IMR-90 (cell line): ENCODE measurements around the gene ANTXRL. TPM values are rescaled to one million over a fixed set of nuclear protein-coding genes. Genes with fewer than 3 reads are reported as not detected.
"Not testable (repeated sequence)": the region's sequence is repeated elsewhere in the genome, so short reads cannot be mapped to it uniquely, and the experiment has no call there.

Experiments used
- ATAC-seq: fragments of 200-7000 bp; cut with Tn5 transposase; 2 replicates; pipeline ENCODE4 v1.9.1; 2020; ENCODE audit warnings: low read depth, mild to moderate bottlenecking, moderate library complexity
- BruUV-seq: library from RNA; stranded (reverse); fragments of 400-500 nt; replicated peaks from 2 replicates; lab custom pipeline; 2021; lab: Mats Ljungman, UMichigan
- CTCF ChIA-PET: fragments of 300-600 bp; formaldehyde crosslinking; extraction: SDS; loops from one replicate; lab custom pipeline; 2021; ENCODE audit warnings: antibody characterized with exemption; lab: Yijun Ruan, JAX
- POLR2A ChIA-PET: fragments of 300-600 bp; sonication (Branson Sonifier 250); formaldehyde crosslinking; loops from one replicate; lab custom pipeline; 2022; ENCODE audit warnings: antibody characterized with exemption; ENCODE audit not compliant: unreplicated experiment; lab: Charles Lee
- DNase-seq: peaks from one replicate; pipeline ENCODE4 v3.0.0; 2013
- H2AFZ ChIP-seq: replicated peaks from 2 replicates; pipeline ENCODE3; 2013; ENCODE audit warnings: low read length, mild to moderate bottlenecking; ENCODE audit not compliant: poor library complexity
- H2AK5ac ChIP-seq: 2 replicates; pipeline ENCODE4 v1.6.1; 2013; ENCODE audit warnings: low read depth, low read length, inconsistent platforms
- H2AK9ac ChIP-seq: replicated peaks from 2 replicates; pipeline ENCODE3; 2013; ENCODE audit warnings: mild to moderate bottlenecking, low read depth, low read length, moderate library complexity; ENCODE audit not compliant: poor library complexity
- H2BK120ac ChIP-seq: 2 replicates; pipeline ENCODE4 v1.6.1; 2013; ENCODE audit warnings: low read depth, low read length, inconsistent platforms
- H2BK15ac ChIP-seq: 3 replicates; pipeline ENCODE4 v1.6.1; 2013; ENCODE audit warnings: low read depth, low read length, inconsistent platforms
- H2BK20ac ChIP-seq: 2 replicates; pipeline ENCODE4 v1.6.1; 2013; ENCODE audit warnings: low read depth, mild to moderate bottlenecking, inconsistent platforms, low read length, moderate library complexity
- H2BK5ac ChIP-seq: 2 replicates; pipeline ENCODE4 v1.6.1; 2013; ENCODE audit warnings: mild to moderate bottlenecking, low read depth, low read length, inconsistent platforms; ENCODE audit not compliant: poor library complexity, severe bottlenecking
- H3K14ac ChIP-seq: replicated peaks from 2 replicates; pipeline ENCODE4 v1.6.1; 2013; ENCODE audit warnings: low read depth, low read length, inconsistent platforms
- H3K18ac ChIP-seq: 2 replicates; pipeline ENCODE4 v1.6.1; 2013; ENCODE audit warnings: low read depth, low read length, control low read depth
- H3K23ac ChIP-seq: 2 replicates; pipeline ENCODE4 v1.6.1; 2013; ENCODE audit warnings: low read depth, low read length, inconsistent platforms
- H3K27ac ChIP-seq: 2 replicates; pipeline ENCODE4 v1.5.1; 2013; ENCODE audit warnings: mild to moderate bottlenecking, control low read depth, low read length; ENCODE audit not compliant: insufficient read depth
- H3K27me3 ChIP-seq: 2 replicates; pipeline ENCODE4 v1.6.1; 2013; ENCODE audit warnings: low read length; ENCODE audit not compliant: control insufficient read depth, insufficient read depth
- H3K36me3 ChIP-seq: 2 replicates; pipeline ENCODE4 v1.6.1; 2013; ENCODE audit warnings: low read length, mixed read lengths; ENCODE audit not compliant: control insufficient read depth, insufficient read depth
- H3K4ac ChIP-seq: 2 replicates; pipeline ENCODE4 v1.6.1; 2013; ENCODE audit warnings: low read depth, low read length, inconsistent platforms
- H3K4me1 ChIP-seq: 2 replicates; pipeline ENCODE4 v1.6.1; 2013; ENCODE audit warnings: low read length, mixed read lengths; ENCODE audit not compliant: control insufficient read depth, insufficient read depth
- H3K4me2 ChIP-seq: 2 replicates; pipeline ENCODE4 v1.6.1; 2013; ENCODE audit warnings: low read depth, mild to moderate bottlenecking, control low read depth, low read length, moderate library complexity
- H3K4me3 ChIP-seq: 2 replicates; pipeline ENCODE4 v1.5.1; 2013; ENCODE audit warnings: low read depth, mild to moderate bottlenecking, control low read depth, low read length, moderate library complexity; ENCODE audit not compliant: insufficient read depth
- H3K56ac ChIP-seq: 2 replicates; pipeline ENCODE4 v1.6.1; 2013; ENCODE audit warnings: low read length, inconsistent platforms; ENCODE audit not compliant: insufficient read depth; ENCODE audit errors: extremely low read depth
- H3K79me1 ChIP-seq, 2 experiments: 2 replicates each; pipeline ENCODE4 v1.6.1; 2013; ENCODE audit warnings: low read length in 2 of 2, inconsistent platforms in 1 of 2, low read depth in 1 of 2
- H3K9ac ChIP-seq: 2 replicates; pipeline ENCODE4 v1.6.1; 2013; ENCODE audit warnings: low read depth, low read length, control low read depth
- H3K9me1 ChIP-seq: 2 replicates; pipeline ENCODE4 v1.6.1; 2013; ENCODE audit warnings: low read length, inconsistent platforms; ENCODE audit not compliant: insufficient read depth
- H3K9me3 ChIP-seq: 2 replicates; pipeline ENCODE4 v1.6.1; 2013; ENCODE audit warnings: low read length; ENCODE audit not compliant: control insufficient read depth, insufficient read depth
- H4K20me1 ChIP-seq: 2 replicates; pipeline ENCODE4 v1.6.1; 2013; ENCODE audit warnings: low read length, inconsistent platforms; ENCODE audit not compliant: insufficient read depth
- H4K5ac ChIP-seq: 2 replicates; pipeline ENCODE4 v1.6.1; 2013; ENCODE audit warnings: mild to moderate bottlenecking, low read depth, low read length, control low read depth
- H4K8ac ChIP-seq, 2 experiments: 2 replicates each; pipeline ENCODE4 v1.6.1; 2013; ENCODE audit warnings: low read depth in 2 of 2, low read length in 2 of 2, control low read depth in 1 of 2, inconsistent platforms in 1 of 2
- H4K91ac ChIP-seq: 2 replicates; pipeline ENCODE4 v1.6.1; 2013; ENCODE audit warnings: low read depth, low read length, inconsistent platforms; ENCODE audit not compliant: insufficient read depth
- FOS ChIP-seq: fragments of 150-350 bp; IDR thresholded peaks from 2 replicates; pipeline ENCODE4 v1.6.1; 2016; ENCODE audit warnings: low read depth, low read length
- RCOR1 ChIP-seq: IDR thresholded peaks from 2 replicates; pipeline ENCODE4 v1.6.1; 2012; ENCODE audit warnings: mild to moderate bottlenecking, low read length, improper control_type of control experiment; ENCODE audit not compliant: insufficient replicate concordance
- WGBS, 2 experiments: methylation state at CpG; one replicate each; pipeline versions ENCODE4 v1.1.5 to v1.1.7; 2013; ENCODE audit warnings: missing lambda C conversion rate in 2 of 2; ENCODE audit not compliant: insufficient read length in 1 of 2; ENCODE audit errors: extremely low coverage in 2 of 2; 5-methylcytosine and 5-hydroxymethylcytosine counted together
- dilution Hi-C: fragments of 300-500 bp; cut with HindIII; formaldehyde crosslinking; loops from one replicate; pipeline ENCODE4 v1.14.3; 2018; ENCODE audit warnings: low sequenced_read_pairs; ENCODE audit not compliant: unreplicated experiment
- in situ Hi-C: fragments of 300-500 bp; cut with MboI; formaldehyde crosslinking; loops from 3 replicates; pipeline ENCODE4 v1.14.3; 2019; ENCODE audit warnings: low sequenced_read_pairs, inconsistent platforms, mixed read lengths
- intact Hi-C: fragments of 100-400 bp; cut with micrococcal nuclease; formaldehyde crosslinking; loops from 2 replicates; pipeline ENCODE4 v1.10.0; 2022
- polyA plus RNA-seq, 3 experiments: library from polyadenylated mRNA; depleted of rRNA; stranded (reverse); fragments of >200 nt; gene quantifications; 2 replicates each; pipeline ENCODE4 v1.2.3, GENCODE V29; 2012; ENCODE audit warnings: low replicate concordance in 1 of 3
- total RNA-seq: library from RNA; depleted of rRNA; stranded (reverse); fragments of >200 nt; gene quantifications from 2 replicates; pipeline ENCODE4 v1.2.3, GENCODE V29; 2012

Gene ANTXRL
- total and polyA plus RNA-seq, 2 of the 4 experiments (the other 2 are of a cell fraction), result not detected

- H3K18ac ChIP-seq, H3K36me3 ChIP-seq, H3K9ac ChIP-seq, H4K5ac ChIP-seq, H3K9me3 ChIP-seq, H2AK9ac ChIP-seq, H2BK5ac ChIP-seq, BruUV-seq, H3K27me3 ChIP-seq, H4K20me1 ChIP-seq, ATAC-seq, H3K27ac ChIP-seq, H3K56ac ChIP-seq, H3K4ac ChIP-seq, H3K14ac ChIP-seq, CTCF ChIA-PET, H2BK15ac ChIP-seq, H3K4me3 ChIP-seq, H2AFZ ChIP-seq, intact Hi-C loops, dilution Hi-C loops, H3K23ac ChIP-seq, in situ Hi-C loops, H3K4me2 ChIP-seq, POLR2A ChIA-PET, H4K8ac ChIP-seq, H3K79me1 ChIP-seq: not testable (repeated sequence)
- H3K4me1 ChIP-seq, result peaks cover 24% of the 10 kb centered on the region
- TF ChIP-seq RCOR1, result peak; percentile 88
- TF ChIP-seq FOS, result peak; percentile 42; the same call in 1 of the 2 replicates
- H4K91ac ChIP-seq, result peak overlapping the region; percentile 16; the same call in 1 of the 2 replicates
- peak overlapping the region; percentile 29; the same call in 1 of the 2 replicates for H2BK120ac ChIP-seq
- H3K9me1 ChIP-seq, result peaks cover 21% of the 10 kb centered on the region
- H2BK20ac ChIP-seq, result peak overlapping the region; percentile 41
- H2AK5ac ChIP-seq, result 0 out of 2 replicates have a peak overlapping the region, but pooled peaks have one; percentile 9
- no CpG with 5 or more reads among the region's 9 CpGs for WGBS, 2 experiments
- DNase-seq, result peak; percentile 70
Measured at GRCh38 chr10:46311961-46312431, 25.2 kb downstream of the ANTXRL start.
